GM21717 (cell line): Measurements from ENCODE around the gene HOXA7.

Experiments
- ATAC-seq: cut with Tn5 transposase; IDR thresholded peaks from one replicate; pipeline ENCODE4 v1.9.1; 2021; ENCODE audit warnings: mild to moderate bottlenecking, moderate library complexity; ENCODE audit not compliant: unreplicated experiment

The HOXA7 gene

GRCh38 chr7:27122077-27122910, 34.2 kb downstream of the HOXA7 start:
- ATAC-seq: no peak

- ATAC-seq: no peak
These were observed 34.8 kb downstream of the HOXA7 start for GRCh38 chr7:27121684-27122076.

GRCh38 chr7:27119412-27119911, 37.0 kb downstream of the HOXA7 start:
- no peak for ATAC-seq

GRCh38 chr7:27118580-27118979, 37.9 kb downstream of the HOXA7 start:
- ATAC-seq: no peak

- no peak for ATAC-seq
These were observed 38.5 kb downstream of the HOXA7 start for GRCh38 chr7:27117887-27118491.

GRCh38 chr7:27116962-27117886, 39.3 kb downstream of the HOXA7 start:
- ATAC-seq: no peak

- no peak for ATAC-seq
These were observed 40.2 kb downstream of the HOXA7 start for GRCh38 chr7:27116031-27116961.

- no peak for ATAC-seq
These were observed 41.1 kb downstream of the HOXA7 start for GRCh38 chr7:27115221-27116026.

- no peak for ATAC-seq
These were observed 41.6 kb downstream of the HOXA7 start for GRCh38 chr7:27114881-27115220.

- no peak for ATAC-seq
These were observed 42.3 kb downstream of the HOXA7 start for GRCh38 chr7:27113991-27114769.

- ATAC-seq: no peak
These were observed 43.2 kb downstream of the HOXA7 start for GRCh38 chr7:27112955-27113949.

GRCh38 chr7:27112361-27112760, 44.1 kb downstream of the HOXA7 start:
- ATAC-seq: no peak

GRCh38 chr7:27111751-27112277, 44.7 kb downstream of the HOXA7 start:
- ATAC-seq: no peak

- no peak for ATAC-seq
These were observed 45.3 kb downstream of the HOXA7 start for GRCh38 chr7:27111042-27111750.

- no peak for ATAC-seq
These were observed 46.1 kb downstream of the HOXA7 start for GRCh38 chr7:27110186-27111031.
